ENCODE data around the gene CCDC12.
"Not testable (repeated sequence)": the region's sequence is repeated elsewhere in the genome, so short reads cannot be mapped to it uniquely, and the experiment has no call there.

Gene CCDC12

DNA sequence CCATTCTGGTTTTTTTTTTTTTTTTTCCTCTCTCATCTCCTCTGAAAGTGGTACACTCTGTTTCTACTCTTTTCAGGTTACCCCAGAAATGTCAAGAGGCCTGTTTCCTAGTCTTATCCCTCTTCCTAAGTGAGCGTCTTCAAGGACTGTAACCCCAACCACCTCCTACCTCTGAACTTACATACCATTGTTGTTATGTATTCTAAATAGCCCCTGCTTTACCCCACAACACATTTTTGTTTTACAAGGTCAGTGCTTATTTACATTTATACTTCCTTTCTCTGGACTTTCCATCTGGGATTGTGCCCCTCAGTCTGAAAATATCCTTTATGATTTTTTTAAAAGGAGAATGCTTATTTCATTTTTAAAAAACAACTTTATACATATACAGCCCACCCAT lies 60.3 kb downstream of the CCDC12 start:
- no peak for DNase-seq (ENCODE audit: low read depth, low spot score)
- ChIA-PET CTCF (interaction anchor here (2.2 kb wide), 1 partner anchor 19 kb away, joined by 11 read pairs; no protein-coding TSS in a partner anchor), POLR2A (no interaction called here)
- no peak overlapping the region for H3K4me3 ChIP-seq (ENCODE audit: low read depth, low read length)
- TF ChIP-seq, protein P1, sequence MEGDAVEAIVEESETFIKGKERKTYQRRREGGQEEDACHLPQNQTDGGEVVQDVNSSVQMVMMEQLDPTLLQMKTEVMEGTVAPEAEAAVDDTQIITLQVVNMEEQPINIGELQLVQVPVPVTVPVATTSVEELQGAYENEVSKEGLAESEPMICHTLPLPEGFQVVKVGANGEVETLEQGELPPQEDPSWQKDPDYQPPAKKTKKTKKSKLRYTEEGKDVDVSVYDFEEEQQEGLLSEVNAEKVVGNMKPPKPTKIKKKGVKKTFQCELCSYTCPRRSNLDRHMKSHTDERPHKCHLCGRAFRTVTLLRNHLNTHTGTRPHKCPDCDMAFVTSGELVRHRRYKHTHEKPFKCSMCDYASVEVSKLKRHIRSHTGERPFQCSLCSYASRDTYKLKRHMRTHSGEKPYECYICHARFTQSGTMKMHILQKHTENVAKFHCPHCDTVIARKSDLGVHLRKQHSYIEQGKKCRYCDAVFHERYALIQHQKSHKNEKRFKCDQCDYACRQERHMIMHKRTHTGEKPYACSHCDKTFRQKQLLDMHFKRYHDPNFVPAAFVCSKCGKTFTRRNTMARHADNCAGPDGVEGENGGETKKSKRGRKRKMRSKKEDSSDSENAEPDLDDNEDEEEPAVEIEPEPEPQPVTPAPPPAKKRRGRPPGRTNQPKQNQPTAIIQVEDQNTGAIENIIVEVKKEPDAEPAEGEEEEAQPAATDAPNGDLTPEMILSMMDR (IDR thresholded peaks at IDR 0.05; ENCODE audit: insufficient read depth, low read length, missing control alignments) = no peak

DNA sequence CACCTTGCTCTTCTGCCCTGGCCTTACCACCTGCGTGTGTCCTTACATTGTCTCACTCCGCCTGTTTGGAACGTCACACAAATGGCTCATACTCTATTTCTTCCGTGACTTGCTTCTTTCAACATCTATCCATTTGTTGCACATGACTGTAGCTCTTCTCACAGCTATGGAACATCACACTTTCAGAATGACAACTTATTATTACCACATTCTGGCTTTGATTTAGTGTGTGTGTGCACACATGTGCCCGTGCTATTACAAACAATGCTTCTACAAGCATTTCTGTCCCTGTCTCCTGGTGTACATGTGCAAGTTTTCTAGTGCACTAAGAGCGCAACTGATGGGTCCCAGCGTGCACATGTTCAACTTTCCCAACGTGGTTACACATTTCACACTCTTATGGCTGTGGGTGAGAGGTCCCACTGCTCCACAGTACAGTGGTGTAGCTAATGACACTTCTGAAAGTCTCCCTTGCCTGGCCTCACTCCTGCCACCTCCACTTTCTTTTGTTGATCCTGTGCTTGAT lies 61.2 kb downstream of the CCDC12 start:
- TF ChIP-seq, protein P1 (IDR thresholded peaks at IDR 0.05; ENCODE audit: insufficient read depth, low read length, missing control alignments) = no peak
- no peak for DNase-seq (ENCODE audit: low read depth, low spot score)
- H3K4me3 ChIP-seq (ENCODE audit: low read depth, low read length) = no peak overlapping the region
- POLR2A ChIA-PET = interaction anchor here (1.1 kb wide), 1 partner anchor 20 kb away, joined by 4 read pairs; no protein-coding TSS in a partner anchor
- CTCF ChIA-PET = interaction anchor here (0.6 to 4.7 kb wide), 5 partner anchors 8 to 666 kb away, joined by 3 to 23 read pairs (median 10); no protein-coding TSS in a partner anchor

DNA sequence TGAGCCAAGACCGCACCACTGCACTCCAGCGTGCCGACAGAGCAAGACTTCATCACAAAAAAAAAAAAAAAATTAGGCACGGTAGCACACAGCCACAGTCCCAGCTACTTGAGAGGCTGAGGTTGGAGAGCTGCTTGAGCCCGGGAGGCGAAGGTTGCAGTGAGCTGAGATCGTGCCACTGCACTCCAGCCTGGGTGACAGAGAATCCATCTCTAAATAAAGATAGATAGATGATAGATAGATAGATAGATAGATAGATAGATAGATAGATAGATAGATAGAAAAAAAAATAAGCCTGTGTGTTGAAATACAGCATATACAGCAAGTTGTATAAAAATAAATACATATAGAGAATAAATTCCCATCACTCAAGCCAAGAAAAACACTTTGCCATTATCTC lies 61.7 kb downstream of the CCDC12 start:
- no peak for DNase-seq (ENCODE audit: low read depth, low spot score)
- no peak overlapping the region for H3K4me3 ChIP-seq (ENCODE audit: low read depth, low read length)
- TF ChIP-seq, protein P1 (IDR thresholded peaks at IDR 0.05; ENCODE audit: insufficient read depth, low read length, missing control alignments) = no peak
- POLR2A ChIA-PET = interaction anchor here (1.1 kb wide), 1 partner anchor 21 kb away, joined by 4 read pairs; no protein-coding TSS in a partner anchor
- CTCF ChIA-PET = interaction anchor here (0.6 to 4.7 kb wide), 9 partner anchors 7 to 667 kb away, joined by 3 to 34 read pairs (median 10); no protein-coding TSS in a partner anchor

DNA sequence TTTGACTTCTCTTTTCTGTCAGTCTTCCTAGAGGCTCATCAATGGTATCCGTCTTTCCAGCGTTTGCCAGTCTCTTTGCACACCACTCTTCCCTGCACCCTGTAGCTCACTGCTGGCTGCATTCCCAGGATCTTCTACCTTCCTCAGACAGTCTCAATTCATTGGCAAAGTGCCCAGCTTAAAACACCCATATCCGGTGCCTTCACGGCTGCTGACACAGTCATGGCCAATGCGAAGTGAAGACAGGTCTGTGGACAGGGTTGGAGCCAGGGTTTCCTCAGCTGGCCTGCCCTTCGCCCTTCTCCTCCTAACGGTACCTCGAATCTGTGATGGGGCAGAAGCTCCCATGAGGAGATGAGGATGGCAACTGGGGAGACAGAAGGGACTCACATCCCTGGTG lies 62.9 kb downstream of the CCDC12 start:
- no peak overlapping the region for H3K4me3 ChIP-seq (ENCODE audit: low read depth, low read length)
- ChIA-PET CTCF (interaction anchor here (0.8 to 4.7 kb wide), 16 partner anchors 9 to 424 kb away, joined by 3 to 34 read pairs (median 4); partner anchors contain the start of gene MYL3), POLR2A (no interaction called here)
- TF ChIP-seq, protein P1 (IDR thresholded peaks at IDR 0.05; ENCODE audit: insufficient read depth, low read length, missing control alignments) = no peak
- DNase-seq (ENCODE audit: low read depth, low spot score) = no peak

DNA sequence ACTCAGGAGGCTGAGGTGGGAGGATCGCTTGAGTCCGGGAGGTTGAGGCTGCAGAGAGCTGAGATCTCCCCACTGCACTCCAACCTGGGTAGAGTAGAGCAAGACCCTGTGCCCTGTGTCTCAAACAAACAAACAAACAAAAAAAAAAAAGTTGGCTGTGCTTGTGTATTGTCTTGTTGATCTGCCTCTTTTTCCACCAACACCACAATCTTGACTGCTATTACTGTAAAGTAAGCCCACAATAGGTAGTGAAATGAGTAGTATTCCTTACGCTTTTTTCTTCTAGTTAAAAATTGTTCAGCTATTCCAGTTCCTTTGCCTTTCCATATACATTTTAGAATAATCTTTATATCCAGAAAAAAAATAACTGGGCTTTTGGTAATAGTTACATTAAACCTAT lies 63.6 kb downstream of the CCDC12 start:
- TF ChIP-seq, protein P1 (IDR thresholded peaks at IDR 0.05; ENCODE audit: insufficient read depth, low read length, missing control alignments) = no peak
- DNase-seq (ENCODE audit: low read depth, low spot score) = no peak
- no peak overlapping the region for H3K4me3 ChIP-seq (ENCODE audit: low read depth, low read length)
- ChIA-PET CTCF (interaction anchor here (0.8 to 4.7 kb wide), 15 partner anchors 9 to 411 kb away, joined by 3 to 34 read pairs (median 4); partner anchors contain the start of gene MYL3), POLR2A (no interaction called here)

DNA sequence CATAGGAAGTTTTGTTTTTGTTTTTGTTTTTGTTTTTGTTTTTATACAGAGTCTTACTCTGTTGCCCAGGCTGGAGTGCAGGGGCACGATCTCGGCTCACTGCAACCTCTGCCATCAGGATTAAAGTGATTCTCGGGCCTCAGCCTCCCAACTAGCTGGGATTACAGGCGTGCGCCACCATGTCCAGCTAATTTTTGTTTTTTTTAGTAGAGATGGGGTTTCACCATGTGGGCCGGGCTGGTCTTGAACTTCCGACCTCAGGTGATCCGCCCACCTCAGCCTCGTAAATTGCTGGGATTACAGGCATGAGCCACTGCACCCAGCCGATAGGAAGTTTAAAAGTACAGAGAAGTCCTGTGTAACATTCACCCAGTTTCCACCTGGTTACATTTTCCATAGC lies 65.6 kb downstream of the CCDC12 start:
- POLR2A ChIA-PET; H3K4me3 ChIP-seq (ENCODE audit: low read depth, low read length); DNase-seq (ENCODE audit: low read depth, low spot score): not testable (repeated sequence)
- CTCF ChIA-PET = interaction anchor here (1.9 to 4.7 kb wide), 5 partner anchors 11 to 205 kb away, joined by 6 to 34 read pairs (median 19); no protein-coding TSS in a partner anchor
